Measurements from ENCODE around the gene SLC9A5. TPM values are rescaled to one million over a fixed set of nuclear protein-coding genes. Genes with fewer than 3 reads are reported as not detected.

SLC9A5 gene
- total and polyA plus RNA-seq, 4 donors = 1.4 to 9.1 (median 3.9) TPM

- H3K4me3 ChIP-seq (ENCODE audit: low read depth, low read length) = no peak overlapping the region
- no peaks in the 10 kb centered on the region for H3K27me3 ChIP-seq (ENCODE audit: control insufficient read depth, insufficient read depth, low read length)
- 80% methylated on average over 4 of the region's 8 CpGs for WGBS (ENCODE audit: insufficient coverage)
- no peak for DNase-seq (ENCODE audit: low read depth in 4 of 6, low spot score in 6 of 6)
- no peaks in the 10 kb centered on the region for H3K9me3 ChIP-seq (ENCODE audit: control insufficient read depth, insufficient read depth, low read length)
- no peak overlapping the region for H3K27ac ChIP-seq (ENCODE audit: low read depth, low read length)
- H3K4me1 ChIP-seq (ENCODE audit: control insufficient read depth, insufficient read depth, low read length) = no peaks in the 10 kb centered on the region
- H3K36me3 ChIP-seq (ENCODE audit: control insufficient read depth, insufficient read depth, low read length) = peaks cover 2% of the 10 kb centered on the region
Observed at GRCh38 chr16:67265834-67266233, 17.1 kb downstream of the SLC9A5 start.

- peaks cover 11% of the 10 kb centered on the region for H3K36me3 ChIP-seq (ENCODE audit: control insufficient read depth, insufficient read depth, low read length)
- H3K9me3 ChIP-seq (ENCODE audit: control insufficient read depth, insufficient read depth, low read length) = no peaks in the 10 kb centered on the region
- H3K4me3 ChIP-seq (ENCODE audit: low read depth, low read length) = no peak overlapping the region
- no peaks in the 10 kb centered on the region for H3K27me3 ChIP-seq (ENCODE audit: control insufficient read depth, insufficient read depth, low read length)
- no CpG with 5 or more reads among the region's 5 CpGs for WGBS (ENCODE audit: insufficient coverage)
- no peak for DNase-seq (ENCODE audit: low read depth in 4 of 6, low spot score in 6 of 6)
- no peaks in the 10 kb centered on the region for H3K4me1 ChIP-seq (ENCODE audit: control insufficient read depth, insufficient read depth, low read length)
- H3K27ac ChIP-seq (ENCODE audit: low read depth, low read length) = no peak overlapping the region
Observed at GRCh38 chr16:67268136-67268579, 19.4 kb downstream of the SLC9A5 start.

- peaks cover 11% of the 10 kb centered on the region for H3K36me3 ChIP-seq (ENCODE audit: control insufficient read depth, insufficient read depth, low read length)
- no peak for DNase-seq (ENCODE audit: low read depth in 4 of 6, low spot score in 6 of 6)
- no peak overlapping the region for H3K27ac ChIP-seq (ENCODE audit: low read depth, low read length)
- H3K9me3 ChIP-seq (ENCODE audit: control insufficient read depth, insufficient read depth, low read length) = no peaks in the 10 kb centered on the region
- H3K4me1 ChIP-seq (ENCODE audit: control insufficient read depth, insufficient read depth, low read length) = no peaks in the 10 kb centered on the region
- no peak overlapping the region for H3K4me3 ChIP-seq (ENCODE audit: low read depth, low read length)
- WGBS (ENCODE audit: insufficient coverage) = 49% methylated on average over 3 of the region's 5 CpGs
- no peaks in the 10 kb centered on the region for H3K27me3 ChIP-seq (ENCODE audit: control insufficient read depth, insufficient read depth, low read length)
Observed at GRCh38 chr16:67269766-67270165, 21.0 kb downstream of the SLC9A5 start.

- 88% methylated on average over 9 of the region's 11 CpGs for WGBS (ENCODE audit: insufficient coverage)
Observed at GRCh38 chr16:67270931-67271338, 22.2 kb downstream of the SLC9A5 start.

GRCh38 chr16:67271446-67271845 is 22.7 kb downstream of the SLC9A5 start:
- Histone ChIP-seq H3K9me3 (ENCODE audit: control insufficient read depth, insufficient read depth, low read length) (no peaks in the 10 kb centered on the region), H3K27me3 (ENCODE audit: control insufficient read depth, insufficient read depth, low read length) (no peaks in the 10 kb centered on the region), H3K4me3 (ENCODE audit: low read depth, low read length) (no peak overlapping the region), H3K27ac (ENCODE audit: low read depth, low read length) (no peak overlapping the region), H3K4me1 (ENCODE audit: control insufficient read depth, insufficient read depth, low read length) (no peaks in the 10 kb centered on the region), H3K36me3 (ENCODE audit: control insufficient read depth, insufficient read depth, low read length) (peaks cover 11% of the 10 kb centered on the region)
- no peak for DNase-seq (ENCODE audit: low read depth in 4 of 6, low spot score in 6 of 6)
- 82% methylated on average over 3 of the region's 4 CpGs for WGBS (ENCODE audit: insufficient coverage)

More at GRCh38 chr16:67270931-67271338, 22.2 kb downstream of the SLC9A5 start:
- Histone ChIP-seq H3K4me3 (ENCODE audit: low read depth, low read length) (no peak overlapping the region), H3K27me3 (ENCODE audit: control insufficient read depth, insufficient read depth, low read length) (no peaks in the 10 kb centered on the region), H3K27ac (ENCODE audit: low read depth, low read length) (no peak overlapping the region), H3K4me1 (ENCODE audit: control insufficient read depth, insufficient read depth, low read length) (no peaks in the 10 kb centered on the region), H3K36me3 (ENCODE audit: control insufficient read depth, insufficient read depth, low read length) (peaks cover 11% of the 10 kb centered on the region), H3K9me3 (ENCODE audit: control insufficient read depth, insufficient read depth, low read length) (no peaks in the 10 kb centered on the region)
- DNase-seq (ENCODE audit: low read depth in 4 of 6, low spot score in 6 of 6) = no peak

- H3K4me3 ChIP-seq (ENCODE audit: low read depth, low read length) = no peak overlapping the region
- peaks cover 5% of the 10 kb centered on the region for H3K27me3 ChIP-seq (ENCODE audit: control insufficient read depth, insufficient read depth, low read length)
- no peak overlapping the region for H3K27ac ChIP-seq (ENCODE audit: low read depth, low read length)
- no peak for DNase-seq (ENCODE audit: low read depth in 4 of 6, low spot score in 6 of 6)
- H3K36me3 ChIP-seq (ENCODE audit: control insufficient read depth, insufficient read depth, low read length) = peaks cover 11% of the 10 kb centered on the region
- H3K4me1 ChIP-seq (ENCODE audit: control insufficient read depth, insufficient read depth, low read length) = peaks cover 7% of the 10 kb centered on the region
- no peaks in the 10 kb centered on the region for H3K9me3 ChIP-seq (ENCODE audit: control insufficient read depth, insufficient read depth, low read length)
- whole genome bisulfite sequencing (ENCODE audit: insufficient coverage) = no CpG with 5 or more reads among the region's 2 CpGs
Observed at GRCh38 chr16:67275321-67275720, 26.5 kb downstream of the SLC9A5 start.

GRCh38 chr16:67277294-67277998 is 28.7 kb downstream of the SLC9A5 start:
- Histone ChIP-seq H3K4me1 (ENCODE audit: control insufficient read depth, insufficient read depth, low read length) (peaks cover 7% of the 10 kb centered on the region), H3K27me3 (ENCODE audit: control insufficient read depth, insufficient read depth, low read length) (peaks cover 5% of the 10 kb centered on the region), H3K36me3 (ENCODE audit: control insufficient read depth, insufficient read depth, low read length) (peaks cover 3% of the 10 kb centered on the region), H3K27ac (ENCODE audit: low read depth, low read length) (no peak overlapping the region), H3K9me3 (ENCODE audit: control insufficient read depth, insufficient read depth, low read length) (no peaks in the 10 kb centered on the region), H3K4me3 (ENCODE audit: low read depth, low read length) (no peak overlapping the region)
- WGBS (ENCODE audit: insufficient coverage) = 89% methylated on average over 4 of the region's 4 CpGs
- DNase-seq (ENCODE audit: low read depth in 4 of 6, low spot score in 6 of 6) = peak in 1 of 6 donors; percentile 7

GRCh38 chr16:67277999-67278772 is 29.4 kb downstream of the SLC9A5 start:
- DNase-seq (ENCODE audit: low read depth in 4 of 6, low spot score in 6 of 6) = no peak
- WGBS (ENCODE audit: insufficient coverage) = 72% methylated on average over 12 of the region's 13 CpGs
- Histone ChIP-seq H3K4me1 (ENCODE audit: control insufficient read depth, insufficient read depth, low read length) (peaks cover 7% of the 10 kb centered on the region), H3K4me3 (ENCODE audit: low read depth, low read length) (peak overlapping the region; percentile 35), H3K27me3 (ENCODE audit: control insufficient read depth, insufficient read depth, low read length) (peaks cover 5% of the 10 kb centered on the region), H3K36me3 (ENCODE audit: control insufficient read depth, insufficient read depth, low read length) (peaks cover 3% of the 10 kb centered on the region), H3K9me3 (ENCODE audit: control insufficient read depth, insufficient read depth, low read length) (no peaks in the 10 kb centered on the region), H3K27ac (ENCODE audit: low read depth, low read length) (no peak overlapping the region)

GRCh38 chr16:67278773-67279295 is 30.1 kb downstream of the SLC9A5 start:
- peaks cover 5% of the 10 kb centered on the region for H3K27me3 ChIP-seq (ENCODE audit: control insufficient read depth, insufficient read depth, low read length)
- DNase-seq (ENCODE audit: low read depth in 4 of 6, low spot score in 6 of 6) = peak in 1 of 6 donors; percentile 29
- no peak overlapping the region for H3K27ac ChIP-seq (ENCODE audit: low read depth, low read length)
- WGBS (ENCODE audit: insufficient coverage) = 3% methylated on average over 40 of the region's 42 CpGs
- H3K36me3 ChIP-seq (ENCODE audit: control insufficient read depth, insufficient read depth, low read length) = peaks cover 3% of the 10 kb centered on the region
- peak overlapping the region; percentile 35 for H3K4me3 ChIP-seq (ENCODE audit: low read depth, low read length)
- peaks cover 7% of the 10 kb centered on the region for H3K4me1 ChIP-seq (ENCODE audit: control insufficient read depth, insufficient read depth, low read length)
- H3K9me3 ChIP-seq (ENCODE audit: control insufficient read depth, insufficient read depth, low read length) = no peaks in the 10 kb centered on the region
